Measurements from ENCODE around the gene HTR4. TPM values are rescaled to one million over a fixed set of nuclear protein-coding genes. Genes with fewer than 3 reads are reported as not detected.

HTR4 gene
- polyA plus RNA-seq, 3 donors = not detected

- H3K9ac ChIP-seq (ENCODE audit: insufficient read depth, low read length, poor library complexity, severe bottlenecking) = no peak overlapping the region
- H3K9me3 ChIP-seq (replicated peaks in 1 of 2; ENCODE audit: control insufficient read depth in 1 of 2, insufficient read depth in 1 of 2, low read length in 2 of 2) = no peaks in the 10 kb centered on the region
- H3K4me1 Mint-ChIP-seq = peaks cover 5% of the 10 kb centered on the region
- WGBS (ENCODE audit: insufficient coverage) = no CpG with 5 or more reads among the region's 3 CpGs
- H3K27ac ChIP-seq (ENCODE audit: low read depth in 1 of 2, low read length in 2 of 2) = no peak overlapping the region
- H3K27ac Mint-ChIP-seq = no peak overlapping the region
- H3K4me3 Mint-ChIP-seq = no peak overlapping the region
- no peaks in the 10 kb centered on the region for H3K4me1 ChIP-seq (ENCODE audit: control insufficient read depth in 1 of 2, insufficient read depth in 2 of 2, low read length in 2 of 2)
- peaks cover 0 to 2% (median 0%) of the 10 kb centered on the region in 7 donors for H3K9me3 Mint-ChIP-seq
- no peak for TF ChIP-seq CTCF (IDR thresholded peaks at IDR 0.05)
- H3K4me2 ChIP-seq (replicated peaks; ENCODE audit: extremely low read depth, low read length, poor library complexity, severe bottlenecking) = no peak overlapping the region
- peaks cover 3 to 9% (median 8%) of the 10 kb centered on the region in 3 donors for H3K27me3 Mint-ChIP-seq (ENCODE audit: low read depth in 3 of 3)
- no peaks in the 10 kb centered on the region for H3K79me2 ChIP-seq (ENCODE audit: insufficient read depth, low read length)
- H3K4me3 ChIP-seq (replicated peaks in 1 of 3; ENCODE audit: low read depth in 2 of 3, low read length in 3 of 3) = no peak overlapping the region
- no peaks in the 10 kb centered on the region for H3K27me3 ChIP-seq (ENCODE audit: control insufficient read depth in 2 of 2, insufficient read depth in 2 of 2, low read length in 2 of 2)
- intact Hi-C loops (cut with micrococcal nuclease) = no loop called here
- DNase-seq = no peak
- no peaks in the 10 kb centered on the region for H3K36me3 Mint-ChIP-seq
- H4K20me1 ChIP-seq (ENCODE audit: insufficient read depth, low read length) = no peaks in the 10 kb centered on the region
- H3K36me3 ChIP-seq (replicated peaks in 1 of 2; ENCODE audit: control insufficient read depth in 1 of 2, insufficient read depth in 2 of 2, low read length in 2 of 2) = no peaks in the 10 kb centered on the region
- no peak overlapping the region for H2AFZ ChIP-seq (ENCODE audit: insufficient read depth, low read depth, low read length, poor library complexity, severe bottlenecking)
Observed at GRCh38 chr5:148476302-148476701, 178.0 kb downstream of the HTR4 start.

GRCh38 chr5:148474025-148474511 lies 180.3 kb downstream of the HTR4 start:
- no peak for TF ChIP-seq CTCF (IDR thresholded peaks at IDR 0.05)
- no peak for DNase-seq
- intact Hi-C loops (cut with micrococcal nuclease) = no loop called here
- no peaks in the 10 kb centered on the region for H3K9me3 ChIP-seq (replicated peaks in 1 of 2; ENCODE audit: control insufficient read depth in 1 of 2, insufficient read depth in 1 of 2, low read length in 2 of 2)
- Mint-ChIP-seq H3K9me3 (peaks cover 0 to 6% (median 2%) of the 10 kb centered on the region in 7 donors), H3K4me3 (no peak overlapping the region), H3K4me1 (peaks cover 5% of the 10 kb centered on the region), H3K36me3 (no peaks in the 10 kb centered on the region), H3K27ac (no peak overlapping the region), H3K27me3 (ENCODE audit: low read depth in 3 of 3) (peaks cover 2 to 9% (median 8%) of the 10 kb centered on the region in 3 donors)
- H3K4me1 ChIP-seq (ENCODE audit: control insufficient read depth in 1 of 2, insufficient read depth in 2 of 2, low read length in 2 of 2) = no peaks in the 10 kb centered on the region
- H4K20me1 ChIP-seq (ENCODE audit: insufficient read depth, low read length) = no peaks in the 10 kb centered on the region
- WGBS (ENCODE audit: insufficient coverage) = 100% methylated on average over 5 of the region's 8 CpGs
- no peaks in the 10 kb centered on the region for H3K36me3 ChIP-seq (replicated peaks in 1 of 2; ENCODE audit: control insufficient read depth in 1 of 2, insufficient read depth in 2 of 2, low read length in 2 of 2)
- H3K4me2 ChIP-seq (replicated peaks; ENCODE audit: extremely low read depth, low read length, poor library complexity, severe bottlenecking) = no peak overlapping the region
- no peaks in the 10 kb centered on the region for H3K27me3 ChIP-seq (ENCODE audit: control insufficient read depth in 2 of 2, insufficient read depth in 2 of 2, low read length in 2 of 2)
- H3K9ac ChIP-seq (ENCODE audit: insufficient read depth, low read length, poor library complexity, severe bottlenecking) = no peak overlapping the region
- no peaks in the 10 kb centered on the region for H3K79me2 ChIP-seq (ENCODE audit: insufficient read depth, low read length)
- no peak overlapping the region for H3K4me3 ChIP-seq (replicated peaks in 1 of 3; ENCODE audit: low read depth in 2 of 3, low read length in 3 of 3)
- H2AFZ ChIP-seq (ENCODE audit: insufficient read depth, low read depth, low read length, poor library complexity, severe bottlenecking) = no peak overlapping the region
- H3K27ac ChIP-seq (ENCODE audit: low read depth in 1 of 2, low read length in 2 of 2) = no peak overlapping the region
